Superior temporal gyrus (tissue), 1 donor: ENCODE measurements around the gene PTCD2.
A peak's percentile ranks its signal among the peaks of the same experiment; 100 is the strongest.

Experiments
- DNase-seq: peaks from one replicate; pipeline ENCODE4 v3.0.0-alpha.2; 2016; ENCODE audit errors: extremely low spot score

The PTCD2 gene

GRCh38 chr5:72319976-72320752 lies at the start of gene PTCD2, which contains the start of gene MRPS27:
PTCD2 (plus strand) TSS chr5:72320373; CDS start chr5:72320383, 10 bp downstream.
MRPS27 (minus strand) TSS chr5:72320240; CDS start chr5:72320221, 19 bp downstream.
- peak; percentile 99 for DNase-seq

GRCh38 chr5:72271702-72272101 lies 48.5 kb upstream of the PTCD2 start:
- no peak for DNase-seq

- no peak for DNase-seq
These were observed 47.8 kb upstream of the PTCD2 start for GRCh38 chr5:72272398-72272797.

- DNase-seq, result no peak
These were observed 46.6 kb upstream of the PTCD2 start for GRCh38 chr5:72273547-72273946.

GRCh38 chr5:72276219-72276752 lies 43.9 kb upstream of the PTCD2 start:
- no peak for DNase-seq

- peak; percentile 75 for DNase-seq
These were observed 39.5 kb upstream of the PTCD2 start for GRCh38 chr5:72280581-72281069.

- no peak for DNase-seq
These were observed 38.8 kb upstream of the PTCD2 start for GRCh38 chr5:72281430-72281763.

- DNase-seq, result no peak
These were observed 38.2 kb upstream of the PTCD2 start for GRCh38 chr5:72281764-72282499.

GRCh38 chr5:72282878-72283277 lies 37.3 kb upstream of the PTCD2 start:
- no peak for DNase-seq

GRCh38 chr5:72283358-72283757 lies 36.8 kb upstream of the PTCD2 start:
- DNase-seq, result no peak

GRCh38 chr5:72284559-72285423 lies 35.4 kb upstream of the PTCD2 start:
- DNase-seq, result no peak

GRCh38 chr5:72285424-72285821 lies 34.8 kb upstream of the PTCD2 start:
- no peak for DNase-seq

- DNase-seq, result no peak
These were observed 33.4 kb upstream of the PTCD2 start for GRCh38 chr5:72286798-72287197.

GRCh38 chr5:72288924-72289323 lies 31.2 kb upstream of the PTCD2 start:
- peak; percentile 54 for DNase-seq

- no peak for DNase-seq
These were observed 29.6 kb upstream of the PTCD2 start for GRCh38 chr5:72290356-72291133.

GRCh38 chr5:72291601-72292000 lies 28.6 kb upstream of the PTCD2 start:
- no peak for DNase-seq

- no peak for DNase-seq
These were observed 27.8 kb upstream of the PTCD2 start for GRCh38 chr5:72292411-72292810.

- no peak for DNase-seq
These were observed 26.6 kb upstream of the PTCD2 start for GRCh38 chr5:72293495-72294055.

GRCh38 chr5:72294473-72294872 lies 25.7 kb upstream of the PTCD2 start:
- no peak for DNase-seq

GRCh38 chr5:72295539-72295938 lies 24.6 kb upstream of the PTCD2 start:
- no peak for DNase-seq

GRCh38 chr5:72296256-72296655 lies 23.9 kb upstream of the PTCD2 start:
- DNase-seq, result no peak
